DND-41 (cell line): ENCODE results near the gene HMHB1.

ENCODE experiments used
- EZH2 ChIP-seq: IDR thresholded peaks from 3 replicates; pipeline ENCODE4 v1.6.1; 2012; ENCODE audit warnings: borderline replicate concordance, low read depth, mild to moderate bottlenecking, moderate library complexity, low read length, inconsistent platforms; ENCODE audit not compliant: severe bottlenecking
- TF ChIP-seq, protein P1 (sequence below): IDR thresholded peaks from 2 replicates; pipeline ENCODE4 v1.5.1; 2012; ENCODE audit warnings: borderline replicate concordance, low read length, moderate library complexity, mild to moderate bottlenecking; ENCODE audit not compliant: poor library complexity, severe bottlenecking; ENCODE audit errors: extremely low read depth

DNA sequence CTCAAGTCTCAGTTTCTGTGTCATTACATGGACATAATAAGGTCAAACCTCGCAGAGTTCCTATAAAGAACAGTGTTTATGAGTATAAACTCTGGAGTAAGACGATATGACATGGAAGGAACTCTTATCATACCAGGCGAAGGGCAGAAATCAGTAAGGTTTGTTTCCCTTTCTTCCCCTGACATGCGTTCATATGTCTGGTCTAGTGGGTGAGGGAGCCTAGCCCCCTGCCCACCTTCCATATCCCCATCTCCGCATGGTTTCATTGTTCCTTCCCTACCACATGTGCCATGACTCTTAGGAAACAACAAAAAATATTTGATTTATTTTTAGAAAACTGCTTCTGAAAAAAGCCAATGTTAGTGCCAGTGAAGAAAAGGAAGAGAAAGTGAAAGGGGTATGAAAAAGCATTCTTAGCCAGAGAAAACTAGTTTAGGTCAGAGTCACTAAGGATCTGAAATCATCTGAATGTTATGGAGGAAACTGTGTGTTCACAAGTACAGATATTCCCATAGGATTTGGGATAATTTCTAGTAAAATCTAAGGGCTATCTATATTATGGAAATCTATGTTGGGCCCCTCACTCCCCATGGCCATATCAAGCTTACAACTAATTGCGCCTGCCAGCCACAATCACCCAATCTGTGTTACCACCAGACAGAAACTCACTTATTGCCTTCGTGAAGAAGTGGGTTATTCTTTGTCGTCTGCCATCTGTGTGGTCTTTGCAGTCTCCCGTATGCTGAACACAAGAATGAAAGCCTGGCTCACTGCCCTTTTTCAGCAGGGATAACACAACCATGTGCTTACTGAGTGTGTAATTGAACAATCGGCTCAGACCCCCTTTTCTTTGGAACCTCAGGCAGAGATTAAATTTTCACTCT is 19.9 kb upstream of the HMHB1 start:
- TF ChIP-seq, protein P1, sequence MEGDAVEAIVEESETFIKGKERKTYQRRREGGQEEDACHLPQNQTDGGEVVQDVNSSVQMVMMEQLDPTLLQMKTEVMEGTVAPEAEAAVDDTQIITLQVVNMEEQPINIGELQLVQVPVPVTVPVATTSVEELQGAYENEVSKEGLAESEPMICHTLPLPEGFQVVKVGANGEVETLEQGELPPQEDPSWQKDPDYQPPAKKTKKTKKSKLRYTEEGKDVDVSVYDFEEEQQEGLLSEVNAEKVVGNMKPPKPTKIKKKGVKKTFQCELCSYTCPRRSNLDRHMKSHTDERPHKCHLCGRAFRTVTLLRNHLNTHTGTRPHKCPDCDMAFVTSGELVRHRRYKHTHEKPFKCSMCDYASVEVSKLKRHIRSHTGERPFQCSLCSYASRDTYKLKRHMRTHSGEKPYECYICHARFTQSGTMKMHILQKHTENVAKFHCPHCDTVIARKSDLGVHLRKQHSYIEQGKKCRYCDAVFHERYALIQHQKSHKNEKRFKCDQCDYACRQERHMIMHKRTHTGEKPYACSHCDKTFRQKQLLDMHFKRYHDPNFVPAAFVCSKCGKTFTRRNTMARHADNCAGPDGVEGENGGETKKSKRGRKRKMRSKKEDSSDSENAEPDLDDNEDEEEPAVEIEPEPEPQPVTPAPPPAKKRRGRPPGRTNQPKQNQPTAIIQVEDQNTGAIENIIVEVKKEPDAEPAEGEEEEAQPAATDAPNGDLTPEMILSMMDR, result no peak
- no peak for TF ChIP-seq EZH2
